ENCODE data around the gene SLC30A7.

DNA sequence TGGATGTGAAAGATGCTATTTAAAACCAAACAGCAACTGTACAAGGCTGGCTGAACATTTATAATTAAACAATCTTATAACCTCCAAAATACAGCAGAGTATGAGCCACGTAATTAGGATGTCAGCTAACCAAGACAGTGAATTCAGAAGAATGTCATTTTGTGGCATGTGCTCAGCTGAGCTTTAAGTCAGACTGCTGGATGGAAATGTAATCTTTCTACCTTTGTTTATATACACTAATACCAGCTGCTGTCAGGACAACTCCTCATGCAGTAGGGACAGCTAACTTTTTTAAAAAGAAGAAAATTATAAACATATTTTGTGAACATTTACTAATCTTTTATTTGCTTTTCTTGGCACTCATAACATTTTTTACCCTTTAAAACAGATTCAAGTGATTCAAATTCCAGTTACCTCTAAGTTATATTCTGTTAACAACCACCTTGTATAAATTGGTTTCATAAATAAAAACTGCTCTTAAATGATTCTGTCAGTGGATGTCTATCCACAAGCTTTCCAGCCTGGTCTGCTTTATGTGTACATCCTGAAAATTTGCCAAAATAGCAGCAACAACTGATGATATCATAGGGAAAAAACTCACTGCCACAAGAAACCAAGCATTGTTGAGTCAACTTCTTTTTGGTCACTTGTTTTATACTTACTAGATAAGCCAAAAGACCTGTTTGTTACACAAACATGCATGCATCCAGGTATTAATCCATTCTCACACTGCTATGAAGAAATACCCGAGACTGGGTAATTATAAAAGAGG, 93.6 kb downstream of the SLC30A7 start:
- TF ChIP-seq, protein P1, sequence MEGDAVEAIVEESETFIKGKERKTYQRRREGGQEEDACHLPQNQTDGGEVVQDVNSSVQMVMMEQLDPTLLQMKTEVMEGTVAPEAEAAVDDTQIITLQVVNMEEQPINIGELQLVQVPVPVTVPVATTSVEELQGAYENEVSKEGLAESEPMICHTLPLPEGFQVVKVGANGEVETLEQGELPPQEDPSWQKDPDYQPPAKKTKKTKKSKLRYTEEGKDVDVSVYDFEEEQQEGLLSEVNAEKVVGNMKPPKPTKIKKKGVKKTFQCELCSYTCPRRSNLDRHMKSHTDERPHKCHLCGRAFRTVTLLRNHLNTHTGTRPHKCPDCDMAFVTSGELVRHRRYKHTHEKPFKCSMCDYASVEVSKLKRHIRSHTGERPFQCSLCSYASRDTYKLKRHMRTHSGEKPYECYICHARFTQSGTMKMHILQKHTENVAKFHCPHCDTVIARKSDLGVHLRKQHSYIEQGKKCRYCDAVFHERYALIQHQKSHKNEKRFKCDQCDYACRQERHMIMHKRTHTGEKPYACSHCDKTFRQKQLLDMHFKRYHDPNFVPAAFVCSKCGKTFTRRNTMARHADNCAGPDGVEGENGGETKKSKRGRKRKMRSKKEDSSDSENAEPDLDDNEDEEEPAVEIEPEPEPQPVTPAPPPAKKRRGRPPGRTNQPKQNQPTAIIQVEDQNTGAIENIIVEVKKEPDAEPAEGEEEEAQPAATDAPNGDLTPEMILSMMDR (IDR thresholded peaks at IDR 0.05): no peak
- TF ChIP-seq ZFX (IDR thresholded peaks at IDR 0.05; ENCODE audit: borderline replicate concordance): no peak
